Natural killer cell (primary cell): ENCODE data around the gene KRT74. TPM values are rescaled to one million over a fixed set of nuclear protein-coding genes. Genes with fewer than 3 reads are reported as not detected.

Experiments
- ATAC-seq, 3 donors: fragments of 150-1000 bp in 2 of 3; fragments of 200-7000 bp in 1 of 3; cut with Tn5 transposase; 1 replicate in 1 of 3; 2 replicates in 2 of 3; pipeline ENCODE4 v1.10.0; 2021; ENCODE audit warnings: mild to moderate bottlenecking in 2 of 3, moderate library complexity in 2 of 3
- DNase-seq, 2 donors: peaks; one replicate each; pipeline versions ENCODE4 v3.0.0 to v3.0.0-alpha.2; 2013 to 2021; ENCODE audit warnings: mixed read lengths in 1 of 2
- H3K27ac ChIP-seq: one replicate; pipeline ENCODE4 v1.5.1; 2013; ENCODE audit warnings: mild to moderate bottlenecking, low read length
- H3K27me3 ChIP-seq: one replicate; pipeline ENCODE4 v1.6.1; 2013; ENCODE audit warnings: low read length; ENCODE audit not compliant: control insufficient read depth, insufficient read depth
- H3K36me3 ChIP-seq: one replicate; pipeline ENCODE4 v1.6.1; 2013; ENCODE audit warnings: low read length; ENCODE audit not compliant: control insufficient read depth, insufficient read depth
- H3K4me1 ChIP-seq: one replicate; pipeline ENCODE4 v1.6.1; 2013; ENCODE audit warnings: low read length; ENCODE audit not compliant: control insufficient read depth, insufficient read depth
- H3K4me3 ChIP-seq: one replicate; pipeline ENCODE4 v1.5.1; 2013; ENCODE audit warnings: low read length
- H3K9me3 ChIP-seq: one replicate; pipeline ENCODE4 v1.6.1; 2013; ENCODE audit warnings: low read length; ENCODE audit not compliant: control insufficient read depth, insufficient read depth
- H3K27ac Mint-ChIP-seq, 2 donors: one replicate each; pipeline ENCODE4 v1.8.0; 2022; ENCODE audit warnings: mild to moderate bottlenecking in 2 of 2, mixed read lengths in 2 of 2, moderate library complexity in 1 of 2
- H3K27me3 Mint-ChIP-seq, 2 donors: one replicate each; pipeline ENCODE4 v1.8.0; 2022; ENCODE audit warnings: low read depth in 2 of 2, mixed read lengths in 2 of 2
- H3K36me3 Mint-ChIP-seq: one replicate; pipeline ENCODE4 v1.8.0; 2022; ENCODE audit warnings: mixed read lengths
- H3K4me1 Mint-ChIP-seq, 2 donors: one replicate each; pipeline ENCODE4 v1.8.0; 2022; ENCODE audit warnings: mixed read lengths in 2 of 2
- H3K4me3 Mint-ChIP-seq: one replicate; pipeline ENCODE4 v1.8.0; 2022; ENCODE audit warnings: mild to moderate bottlenecking, moderate library complexity, mixed read lengths
- H3K9me3 Mint-ChIP-seq, 2 donors: one replicate each; pipeline ENCODE4 v1.8.0; 2022; ENCODE audit warnings: mixed read lengths in 2 of 2
- WGBS: methylation state at CpG from one replicate; pipeline ENCODE4 v1.1.7; 2013; ENCODE audit warnings: missing lambda C conversion rate; ENCODE audit not compliant: insufficient coverage; 5-methylcytosine and 5-hydroxymethylcytosine counted together
- intact Hi-C: fragments of 100-400 bp; cut with micrococcal nuclease; formaldehyde crosslinking; loops from one replicate; pipeline ENCODE4 v1.14.2; 2022
- total RNA-seq, 4 donors: library from RNA; stranded (reverse); fragments of 120-200 nt in 1 of 4; gene quantifications; one replicate each; pipeline versions ENCODE4 v1.2.3 to v1.2.4, GENCODE V29; 2013 to 2022
- TF ChIP-seq, protein P1 (sequence below): fragments of 200-600 bp; IDR thresholded peaks from one replicate; pipeline ENCODE4 v1.8.0; 2022; ENCODE audit warnings: antibody characterized with exemption

KRT74 gene
- total RNA-seq, 3 donors from 2014 or later (not counting 1 experiment from before 2014, with no cell fraction given): 0.38 to 1.2 (median 0.38) TPM

GRCh38 chr12:52522346-52523011 lies 51.2 kb downstream of the KRT74 start:
- DNase-seq: peak in 1 of 2 donors; percentile 7
- Mint-ChIP-seq H3K27ac (no peak overlapping the region), H3K4me1 (peaks cover 22 to 28% of the 10 kb centered on the region in 2 donors), H3K27me3 (peaks cover 3 to 9% of the 10 kb centered on the region in 2 donors), H3K4me3 (no peak overlapping the region), H3K9me3 (no peaks in the 10 kb centered on the region), H3K36me3 (no peaks in the 10 kb centered on the region)
- intact Hi-C loops: no loop called here
- TF ChIP-seq, protein P1, sequence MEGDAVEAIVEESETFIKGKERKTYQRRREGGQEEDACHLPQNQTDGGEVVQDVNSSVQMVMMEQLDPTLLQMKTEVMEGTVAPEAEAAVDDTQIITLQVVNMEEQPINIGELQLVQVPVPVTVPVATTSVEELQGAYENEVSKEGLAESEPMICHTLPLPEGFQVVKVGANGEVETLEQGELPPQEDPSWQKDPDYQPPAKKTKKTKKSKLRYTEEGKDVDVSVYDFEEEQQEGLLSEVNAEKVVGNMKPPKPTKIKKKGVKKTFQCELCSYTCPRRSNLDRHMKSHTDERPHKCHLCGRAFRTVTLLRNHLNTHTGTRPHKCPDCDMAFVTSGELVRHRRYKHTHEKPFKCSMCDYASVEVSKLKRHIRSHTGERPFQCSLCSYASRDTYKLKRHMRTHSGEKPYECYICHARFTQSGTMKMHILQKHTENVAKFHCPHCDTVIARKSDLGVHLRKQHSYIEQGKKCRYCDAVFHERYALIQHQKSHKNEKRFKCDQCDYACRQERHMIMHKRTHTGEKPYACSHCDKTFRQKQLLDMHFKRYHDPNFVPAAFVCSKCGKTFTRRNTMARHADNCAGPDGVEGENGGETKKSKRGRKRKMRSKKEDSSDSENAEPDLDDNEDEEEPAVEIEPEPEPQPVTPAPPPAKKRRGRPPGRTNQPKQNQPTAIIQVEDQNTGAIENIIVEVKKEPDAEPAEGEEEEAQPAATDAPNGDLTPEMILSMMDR: no peak
- Histone ChIP-seq H3K9me3 (no peaks in the 10 kb centered on the region), H3K4me1 (peaks cover 34% of the 10 kb centered on the region), H3K27me3 (no peaks in the 10 kb centered on the region), H3K36me3 (no peaks in the 10 kb centered on the region), H3K27ac (no peak overlapping the region), H3K4me3 (no peak overlapping the region)
- WGBS: 84% methylated on average over 10 of the region's 10 CpGs
- no peak for ATAC-seq

DNA sequence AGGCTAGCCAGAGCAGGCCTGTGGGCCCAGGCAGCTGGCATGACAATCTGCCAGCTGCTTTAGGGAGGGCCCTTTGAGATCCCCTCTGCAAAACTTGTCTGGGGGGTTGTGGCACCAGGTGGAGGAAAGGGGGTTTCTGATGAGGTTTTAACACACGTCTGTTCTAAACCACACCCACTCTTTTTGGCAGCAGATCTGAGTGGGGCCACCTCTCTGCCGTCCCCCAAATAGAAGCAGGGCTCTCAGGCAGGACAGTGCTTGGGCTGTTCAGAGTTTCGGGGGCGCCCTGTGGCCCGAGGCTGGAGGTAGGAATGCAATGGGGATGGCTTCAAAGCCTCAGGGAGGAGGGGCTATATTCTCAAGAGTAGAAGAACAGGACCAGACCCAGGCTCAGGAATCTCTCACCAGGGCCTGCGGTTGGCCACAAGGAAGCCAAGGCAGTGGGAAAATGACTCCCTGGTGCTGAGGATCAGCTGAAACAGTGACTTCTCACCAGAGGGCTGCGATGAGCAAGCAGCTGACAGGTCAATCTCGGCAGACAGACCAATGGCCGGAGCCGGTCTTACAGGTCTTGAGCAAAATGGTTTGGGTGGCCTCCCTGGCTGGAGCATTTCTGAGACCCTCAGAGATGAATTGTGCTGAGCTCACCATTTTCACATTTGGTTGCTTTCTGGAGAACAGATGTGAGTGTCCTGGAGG lies 51.9 kb downstream of the KRT74 start:
- H3K36me3 Mint-ChIP-seq: no peaks in the 10 kb centered on the region
- Histone ChIP-seq H3K27ac (no peak overlapping the region), H3K4me3 (no peak overlapping the region), H3K4me1 (peaks cover 27% of the 10 kb centered on the region), H3K9me3 (no peaks in the 10 kb centered on the region), H3K36me3 (no peaks in the 10 kb centered on the region), H3K27me3 (no peaks in the 10 kb centered on the region)
- no peaks in the 10 kb centered on the region for H3K9me3 Mint-ChIP-seq
- DNase-seq: peak in 1 of 2 donors; percentile 12
- intact Hi-C loops: no loop called here
- TF ChIP-seq, protein P1: no peak
- no peak overlapping the region for H3K4me3 Mint-ChIP-seq
- WGBS: 81% methylated on average over 9 of the region's 10 CpGs
- peaks cover 15 to 20% of the 10 kb centered on the region in 2 donors for H3K4me1 Mint-ChIP-seq
- H3K27ac Mint-ChIP-seq: peak overlapping the region in 1 of 2 donors; percentile 67
- ATAC-seq: peak in 1 of 3 donors; percentile 24
- peaks cover 3 to 9% of the 10 kb centered on the region in 2 donors for H3K27me3 Mint-ChIP-seq

DNA sequence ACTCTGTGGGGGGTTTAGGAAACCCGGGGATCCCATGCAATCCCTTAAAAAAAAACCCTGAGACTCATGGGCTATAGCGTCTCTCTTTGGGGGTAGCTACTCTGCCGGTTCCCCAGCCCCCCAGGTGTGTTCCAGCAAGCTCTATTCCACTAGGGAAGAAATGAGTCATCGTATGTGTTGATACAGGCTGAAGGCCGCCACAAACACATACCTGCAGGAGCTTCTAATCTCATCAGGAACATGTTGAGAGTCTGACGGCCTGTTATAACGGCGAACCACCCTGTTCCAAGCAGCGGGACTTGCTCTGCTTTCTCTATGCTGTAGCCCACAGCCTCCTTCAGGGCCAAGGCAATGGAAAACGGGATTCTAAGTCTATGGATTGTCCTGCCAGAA lies 52.5 kb downstream of the KRT74 start:
- TF ChIP-seq, protein P1: no peak
- Histone ChIP-seq H3K27me3 (no peaks in the 10 kb centered on the region), H3K36me3 (no peaks in the 10 kb centered on the region), H3K4me3 (no peak overlapping the region), H3K4me1 (peaks cover 21% of the 10 kb centered on the region), H3K27ac (no peak overlapping the region), H3K9me3 (no peaks in the 10 kb centered on the region)
- peak in 1 of 2 donors; percentile 4 for DNase-seq
- H3K36me3 Mint-ChIP-seq: no peaks in the 10 kb centered on the region
- H3K4me3 Mint-ChIP-seq: no peak overlapping the region
- no peak for ATAC-seq
- no peak overlapping the region for H3K27ac Mint-ChIP-seq
- intact Hi-C loops: no loop called here
- peaks cover 3 to 9% of the 10 kb centered on the region in 2 donors for H3K27me3 Mint-ChIP-seq
- no peaks in the 10 kb centered on the region for H3K9me3 Mint-ChIP-seq
- WGBS: 88% methylated on average over 10 of the region's 10 CpGs
- H3K4me1 Mint-ChIP-seq: peaks cover 11 to 15% of the 10 kb centered on the region in 2 donors
